ENCODE measurements around the gene ATP2B3. TPM values are rescaled to one million over a fixed set of nuclear protein-coding genes. Genes with fewer than 3 reads are reported as not detected.

Gene ATP2B3
- total RNA-seq, 1 donor = not detected

DNA sequence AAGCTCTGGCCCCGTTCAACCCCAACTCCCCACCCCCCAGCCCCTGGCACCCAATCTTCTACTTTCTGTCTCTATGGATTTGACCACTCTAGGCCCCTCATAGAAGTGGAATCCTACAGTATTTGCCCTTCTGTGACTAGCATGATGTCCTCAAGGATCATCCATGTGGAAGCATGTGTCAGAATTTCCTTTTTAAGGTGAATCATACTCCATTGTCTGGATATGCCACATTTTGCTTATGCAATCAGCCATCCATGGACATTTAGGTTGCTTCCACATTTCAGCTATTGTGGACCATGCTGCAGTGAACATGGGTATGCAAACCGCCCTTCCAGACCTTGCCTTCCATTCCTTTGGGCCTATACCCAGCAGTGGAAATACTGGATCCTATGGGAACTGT, 66.0 kb downstream of the ATP2B3 start:
- TF ChIP-seq, protein P1, sequence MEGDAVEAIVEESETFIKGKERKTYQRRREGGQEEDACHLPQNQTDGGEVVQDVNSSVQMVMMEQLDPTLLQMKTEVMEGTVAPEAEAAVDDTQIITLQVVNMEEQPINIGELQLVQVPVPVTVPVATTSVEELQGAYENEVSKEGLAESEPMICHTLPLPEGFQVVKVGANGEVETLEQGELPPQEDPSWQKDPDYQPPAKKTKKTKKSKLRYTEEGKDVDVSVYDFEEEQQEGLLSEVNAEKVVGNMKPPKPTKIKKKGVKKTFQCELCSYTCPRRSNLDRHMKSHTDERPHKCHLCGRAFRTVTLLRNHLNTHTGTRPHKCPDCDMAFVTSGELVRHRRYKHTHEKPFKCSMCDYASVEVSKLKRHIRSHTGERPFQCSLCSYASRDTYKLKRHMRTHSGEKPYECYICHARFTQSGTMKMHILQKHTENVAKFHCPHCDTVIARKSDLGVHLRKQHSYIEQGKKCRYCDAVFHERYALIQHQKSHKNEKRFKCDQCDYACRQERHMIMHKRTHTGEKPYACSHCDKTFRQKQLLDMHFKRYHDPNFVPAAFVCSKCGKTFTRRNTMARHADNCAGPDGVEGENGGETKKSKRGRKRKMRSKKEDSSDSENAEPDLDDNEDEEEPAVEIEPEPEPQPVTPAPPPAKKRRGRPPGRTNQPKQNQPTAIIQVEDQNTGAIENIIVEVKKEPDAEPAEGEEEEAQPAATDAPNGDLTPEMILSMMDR (IDR thresholded peaks at IDR 0.05; ENCODE audit: insufficient read depth, low read depth, low read length) = no peak
- H3K4me3 ChIP-seq (ENCODE audit: low read depth, low read length) = no peak overlapping the region
- no peak for DNase-seq (ENCODE audit: low read depth)

DNA sequence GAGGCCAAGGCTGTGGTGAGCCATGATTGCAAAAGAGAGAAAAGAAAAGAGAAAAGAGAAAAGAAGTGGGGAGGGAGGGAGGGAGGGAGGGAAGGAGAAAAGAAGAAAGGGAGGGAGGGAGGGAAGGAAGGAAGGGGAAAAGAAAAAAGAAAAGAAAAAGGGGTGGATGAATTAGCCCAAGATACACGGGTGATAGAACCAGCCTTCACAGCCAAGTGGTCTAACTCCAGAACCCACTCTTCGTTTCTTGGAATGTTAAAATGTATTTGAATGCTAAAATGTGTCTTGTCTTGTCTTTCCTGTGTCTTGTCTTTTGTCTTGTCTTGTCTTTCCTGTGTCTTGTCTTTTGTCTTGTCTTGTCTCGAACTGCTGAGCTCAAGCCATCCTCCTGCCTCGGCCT, 68.4 kb downstream of the ATP2B3 start:
- TF ChIP-seq, protein P1 (IDR thresholded peaks at IDR 0.05; ENCODE audit: insufficient read depth, low read depth, low read length) = no peak
- no peak for DNase-seq (ENCODE audit: low read depth)
- no peak overlapping the region for H3K4me3 ChIP-seq (ENCODE audit: low read depth, low read length)

DNA sequence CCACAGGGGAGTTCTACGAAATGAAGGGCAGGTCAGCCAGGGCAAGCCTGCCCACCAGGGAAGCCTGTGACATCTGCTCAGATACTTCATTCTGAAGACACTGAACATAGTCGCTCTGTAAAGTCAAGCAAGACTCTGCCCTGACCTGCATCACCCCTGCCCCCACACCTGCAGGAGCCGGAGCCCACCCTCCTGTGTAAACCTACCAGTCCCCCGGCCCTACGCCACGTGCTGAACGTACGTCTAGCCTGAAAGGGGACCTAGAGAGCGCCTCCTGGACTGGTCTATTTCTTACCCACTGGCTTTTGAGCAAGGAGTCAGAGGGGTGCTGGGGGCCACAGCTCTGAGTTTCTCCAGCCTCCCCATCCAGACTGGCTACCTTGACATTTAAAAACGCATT, 69.9 kb downstream of the ATP2B3 start:
- TF ChIP-seq, protein P1 (IDR thresholded peaks at IDR 0.05; ENCODE audit: insufficient read depth, low read depth, low read length) = no peak
- H3K4me3 ChIP-seq (ENCODE audit: low read depth, low read length) = no peak overlapping the region
- no peak for DNase-seq (ENCODE audit: low read depth)

DNA sequence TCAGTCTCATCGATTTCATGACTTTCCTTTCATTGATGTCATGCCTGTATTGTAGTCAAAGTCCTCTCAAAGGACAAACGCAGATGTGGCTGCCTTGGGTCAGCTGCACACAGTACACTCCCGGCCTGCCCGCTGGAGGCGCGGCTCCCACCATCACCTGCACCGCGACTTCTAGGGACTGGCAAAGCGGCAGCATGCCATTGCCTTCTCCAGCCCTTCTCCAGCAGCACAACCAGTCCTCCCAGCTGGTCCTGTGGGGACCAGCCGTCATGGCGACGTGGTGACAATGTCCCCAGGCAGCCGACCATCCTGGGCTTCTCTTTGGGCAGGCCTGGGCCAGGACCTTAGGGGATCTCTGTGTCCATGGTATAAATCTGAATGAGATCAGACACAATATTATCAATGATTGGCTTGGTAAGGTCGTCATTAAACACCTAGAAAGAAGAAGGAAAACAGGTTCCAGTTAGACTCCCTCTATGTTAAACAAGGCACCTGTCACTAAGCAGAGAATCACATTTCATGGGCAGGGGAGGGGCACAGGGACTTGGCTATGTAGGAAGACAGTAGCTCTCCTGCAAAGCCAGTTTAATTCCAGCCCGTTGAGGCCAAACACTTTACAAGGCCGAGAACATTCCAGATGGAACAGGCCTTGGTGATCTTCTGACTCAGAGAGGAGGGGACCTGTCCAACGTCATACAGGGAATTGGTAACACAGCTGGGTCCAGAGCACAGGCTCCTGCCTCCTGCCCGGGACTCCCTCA, 70.8 kb downstream of the ATP2B3 start:
- DNase-seq (ENCODE audit: low read depth) = no peak
- H3K4me3 ChIP-seq (ENCODE audit: low read depth, low read length) = no peak overlapping the region
- TF ChIP-seq, protein P1 (IDR thresholded peaks at IDR 0.05; ENCODE audit: insufficient read depth, low read depth, low read length) = no peak

DNA sequence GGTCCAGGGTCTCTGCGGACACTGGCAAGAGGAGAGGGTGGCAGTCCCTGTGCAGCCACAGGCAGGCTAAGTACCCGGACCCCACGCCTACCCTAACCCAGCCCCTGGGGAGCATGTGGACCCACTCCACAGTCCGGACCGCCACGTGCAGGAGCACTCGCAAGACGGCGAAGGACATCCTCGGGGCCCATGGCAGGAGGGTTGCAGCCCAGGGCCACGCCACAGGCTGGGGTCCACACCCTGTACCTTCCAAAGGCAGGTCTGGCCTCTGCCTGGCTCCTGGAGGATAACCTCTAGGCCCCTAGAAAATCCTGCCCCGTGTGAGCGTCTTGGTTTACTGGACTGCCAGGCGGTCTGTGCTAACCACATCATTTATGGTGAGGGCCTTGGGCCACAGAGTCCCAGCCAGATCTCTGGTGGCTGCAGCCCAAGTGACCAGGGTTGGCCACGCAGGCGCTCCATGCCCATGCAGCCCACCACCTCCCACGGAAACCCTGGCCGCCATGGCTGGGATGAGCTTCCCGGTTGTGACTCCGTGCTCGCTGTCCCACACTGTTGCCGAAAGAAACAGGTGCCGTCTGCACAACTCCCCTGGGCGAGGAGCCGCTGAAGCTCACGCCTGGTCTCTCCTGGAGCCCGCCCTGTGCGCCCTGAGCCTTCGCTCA, 71.5 kb downstream of the ATP2B3 start:
- no peak overlapping the region for H3K4me3 ChIP-seq (ENCODE audit: low read depth, low read length)
- no peak for DNase-seq (ENCODE audit: low read depth)
- TF ChIP-seq, protein P1 (IDR thresholded peaks at IDR 0.05; ENCODE audit: insufficient read depth, low read depth, low read length) = no peak

DNA sequence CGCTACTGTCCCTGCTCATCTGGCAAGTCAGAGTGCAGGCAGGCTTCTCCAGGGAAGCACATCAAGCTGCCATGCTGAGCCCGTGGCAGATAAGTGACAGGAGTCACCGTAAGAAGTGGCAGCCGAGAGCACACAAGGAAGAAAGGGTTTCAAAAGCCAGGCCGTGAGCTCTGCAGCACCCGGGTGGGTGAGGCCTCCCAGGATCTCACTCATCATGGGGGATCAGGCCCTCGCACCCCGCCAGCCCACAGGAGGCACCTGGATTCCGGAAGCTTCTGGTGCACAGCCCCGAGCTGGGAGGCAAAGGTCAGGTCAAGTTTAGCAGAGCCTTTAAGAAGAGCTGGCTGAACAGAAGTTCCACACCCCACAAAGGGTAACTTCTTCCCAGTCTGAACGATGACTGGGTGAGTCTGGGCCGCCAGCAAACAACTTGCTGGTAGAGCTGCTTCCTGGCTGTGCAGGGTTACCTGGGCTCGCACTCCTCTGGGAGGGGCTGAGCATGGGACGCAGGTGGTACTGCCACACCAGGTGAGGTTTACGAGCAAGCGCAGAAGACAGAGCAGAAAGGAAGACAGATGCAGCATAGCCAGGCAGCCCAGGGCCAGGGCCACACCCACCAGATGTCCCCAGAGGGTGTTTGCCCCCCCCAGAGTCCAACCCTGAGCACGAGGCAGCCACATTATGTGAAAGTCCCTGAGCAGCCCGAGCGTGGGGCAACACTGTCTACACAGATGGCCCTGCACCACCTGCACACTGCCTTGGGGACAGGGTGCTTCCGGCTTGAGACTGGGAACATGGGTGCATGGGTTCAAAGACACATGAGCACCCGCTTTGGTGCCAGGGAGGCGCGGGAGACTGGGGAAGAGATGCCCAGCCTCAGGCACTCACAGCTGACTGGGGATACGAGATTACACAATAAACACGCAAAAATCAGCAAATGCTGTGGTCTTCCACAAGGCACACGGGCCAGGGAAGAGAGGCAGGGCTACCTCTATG, 73.8 kb downstream of the ATP2B3 start:
- no peak overlapping the region for H3K4me3 ChIP-seq (ENCODE audit: low read depth, low read length)
- no peak for DNase-seq (ENCODE audit: low read depth)
- TF ChIP-seq, protein P1 (IDR thresholded peaks at IDR 0.05; ENCODE audit: insufficient read depth, low read depth, low read length) = no peak
